ENCODE data around the gene ZFAND6.

Gene ZFAND6

GRCh38 chr15:80170596-80170995, 111.1 kb downstream of the ZFAND6 start:
- DNase-seq (ENCODE audit: low read depth), result no peak

GRCh38 chr15:80171787-80172186, 112.3 kb downstream of the ZFAND6 start:
- DNase-seq (ENCODE audit: low read depth), result no peak

GRCh38 chr15:80172401-80172800, 112.9 kb downstream of the ZFAND6 start:
- DNase-seq (ENCODE audit: low read depth), result no peak

DNA sequence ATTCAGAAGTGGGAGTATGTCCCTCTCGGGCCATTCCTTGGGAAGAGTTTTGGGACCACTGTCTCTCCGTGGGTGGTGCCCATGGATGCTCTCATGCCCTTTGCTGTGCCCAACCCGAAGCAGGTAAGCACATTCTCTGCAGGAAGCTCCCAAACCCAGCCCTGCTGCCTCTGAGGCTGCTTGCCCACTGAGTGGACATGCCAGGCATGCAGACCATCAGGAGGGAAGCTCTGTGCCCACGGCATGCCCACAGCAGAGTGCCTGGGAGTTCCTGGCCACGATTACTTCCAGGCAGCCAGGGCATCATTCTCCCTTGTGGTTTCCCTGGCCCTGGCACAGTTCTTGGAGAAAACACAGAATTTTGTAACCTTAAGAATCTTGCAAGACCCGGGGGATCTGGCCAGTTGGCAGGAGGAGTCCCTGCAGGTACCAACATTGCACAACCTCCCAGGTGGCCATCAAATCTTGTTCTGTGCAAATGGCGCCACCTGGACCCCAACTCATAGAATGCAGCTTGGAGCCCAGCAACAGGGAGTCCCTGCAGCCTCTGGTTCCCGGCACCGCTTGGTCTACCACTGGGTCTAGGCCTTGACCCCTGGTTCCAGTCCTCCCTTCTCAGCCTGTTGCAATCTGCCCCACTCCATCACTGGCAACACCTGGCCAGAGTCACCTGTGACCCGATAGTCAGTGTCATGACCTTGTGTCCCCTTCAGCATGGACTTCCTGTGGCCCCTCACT, 113.7 kb downstream of the ZFAND6 start:
- peak; percentile 65 for DNase-seq (ENCODE audit: low read depth)

DNA sequence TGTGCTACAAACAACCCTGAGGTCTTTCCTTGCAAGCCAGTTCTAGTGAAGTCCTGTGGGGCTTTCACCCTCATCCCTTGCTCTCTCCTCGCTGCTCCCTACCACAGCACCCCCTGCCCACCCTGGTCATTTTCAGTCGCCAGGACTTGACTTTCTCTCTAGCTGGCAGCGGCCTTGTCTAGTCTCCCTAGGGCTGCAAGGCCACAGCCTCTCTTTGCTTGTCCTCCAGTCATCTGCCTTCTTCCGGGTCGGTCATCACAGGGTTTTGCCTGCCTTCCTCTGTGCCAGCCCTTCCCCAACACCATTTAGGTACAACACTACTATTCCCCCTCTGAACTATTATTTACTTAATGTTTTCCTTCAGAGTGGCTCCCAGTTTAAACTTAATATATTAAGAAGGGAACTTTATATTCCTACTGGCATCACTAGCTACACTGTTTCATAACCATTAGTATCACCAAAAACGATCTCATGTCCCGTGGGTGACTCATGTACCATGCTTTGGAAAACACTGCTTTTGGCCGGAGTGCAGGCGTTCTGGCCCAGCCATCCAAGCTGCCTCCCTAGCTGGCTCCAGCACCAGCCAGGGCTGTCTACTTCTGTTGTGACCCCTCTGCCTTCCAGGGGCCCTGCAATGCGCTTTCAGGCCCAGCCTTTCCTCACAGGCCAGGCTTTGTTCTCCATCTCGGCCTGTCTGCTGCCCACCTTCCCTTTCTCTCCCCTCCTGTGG, 114.7 kb downstream of the ZFAND6 start:
- peak; percentile 71 for DNase-seq (ENCODE audit: low read depth)

DNA sequence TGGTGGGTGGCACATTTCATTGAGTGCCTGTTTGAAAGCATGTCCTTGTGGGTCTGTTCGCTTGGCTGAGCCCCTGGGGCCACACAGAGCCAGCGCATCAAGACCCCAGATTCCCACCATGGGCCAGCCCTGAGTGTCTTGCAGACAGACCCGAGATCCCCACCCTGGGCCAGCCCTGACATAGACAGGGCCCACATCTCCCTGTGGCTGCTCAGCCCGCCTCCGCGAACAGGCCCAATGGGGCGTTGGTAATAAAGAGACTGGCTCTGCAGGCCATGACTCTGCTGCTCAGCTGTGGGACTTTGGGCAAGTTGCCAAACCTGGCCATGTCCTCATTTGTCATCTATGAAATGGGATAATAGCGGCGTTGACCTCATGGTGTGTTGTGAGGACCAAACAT, 116.0 kb downstream of the ZFAND6 start:
- no peak for DNase-seq (ENCODE audit: low read depth)

- DNase-seq (ENCODE audit: low read depth), result no peak
Measured at GRCh38 chr15:80176443-80176842, 117.0 kb downstream of the ZFAND6 start.

DNA sequence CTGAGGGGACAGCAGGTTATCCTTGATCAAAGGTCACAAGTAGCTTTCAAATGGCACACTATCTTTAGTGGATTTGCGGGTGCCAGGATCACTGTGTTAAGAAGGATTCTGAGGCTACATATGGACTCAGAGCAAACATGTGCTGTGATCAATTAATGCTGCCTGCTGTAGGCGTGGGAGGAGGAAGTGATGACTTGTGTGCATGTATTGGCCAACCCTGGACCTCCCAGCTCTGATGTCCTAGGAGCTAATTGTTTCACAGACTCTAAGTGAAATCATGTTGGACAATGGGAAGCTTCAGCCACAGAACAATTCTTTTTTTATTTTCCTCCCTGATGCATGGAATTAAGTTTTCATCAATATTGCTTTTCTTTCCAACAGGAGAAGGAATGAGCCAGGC, 117.7 kb downstream of the ZFAND6 start:
- no peak for DNase-seq (ENCODE audit: low read depth)

DNA sequence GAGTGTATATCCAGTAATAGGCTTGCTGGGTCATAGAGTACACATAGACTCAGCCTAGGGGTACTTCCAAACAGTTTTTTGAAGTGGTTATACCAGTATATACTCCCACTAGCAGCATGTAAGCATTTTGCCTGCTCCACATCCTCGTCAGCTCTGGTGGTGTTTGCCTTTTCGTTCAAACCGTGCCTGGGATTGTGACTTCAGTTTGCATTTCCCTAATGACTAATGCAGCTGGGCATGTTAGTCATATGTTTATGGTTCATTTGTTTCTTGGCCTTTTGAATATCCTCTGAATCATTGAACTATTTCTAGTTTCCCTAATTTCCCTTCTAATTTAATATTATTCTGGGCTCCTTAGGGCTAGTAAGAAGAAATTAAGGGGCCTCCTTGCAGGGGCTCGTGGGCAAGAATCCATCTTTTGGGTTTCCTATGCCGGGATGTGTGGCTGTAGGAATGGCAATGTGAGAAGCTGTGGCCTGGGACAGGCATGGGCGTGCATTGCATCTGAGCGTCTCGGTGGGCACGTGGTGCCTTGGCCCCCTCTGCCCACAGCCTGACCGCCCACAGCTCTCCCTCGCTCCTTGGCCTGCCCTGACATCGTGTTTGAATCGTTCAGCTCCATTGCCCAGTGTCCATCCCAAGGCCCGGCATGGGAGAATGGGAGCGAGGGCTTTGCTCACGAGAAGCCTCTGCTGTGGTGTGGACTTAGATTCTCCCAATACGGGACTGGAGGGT, 119.7 kb downstream of the ZFAND6 start:
- DNase-seq (ENCODE audit: low read depth), result peak; percentile 92

- DNase-seq (ENCODE audit: low read depth), result no peak
Measured at GRCh38 chr15:80179935-80180334, 120.5 kb downstream of the ZFAND6 start.

DNA sequence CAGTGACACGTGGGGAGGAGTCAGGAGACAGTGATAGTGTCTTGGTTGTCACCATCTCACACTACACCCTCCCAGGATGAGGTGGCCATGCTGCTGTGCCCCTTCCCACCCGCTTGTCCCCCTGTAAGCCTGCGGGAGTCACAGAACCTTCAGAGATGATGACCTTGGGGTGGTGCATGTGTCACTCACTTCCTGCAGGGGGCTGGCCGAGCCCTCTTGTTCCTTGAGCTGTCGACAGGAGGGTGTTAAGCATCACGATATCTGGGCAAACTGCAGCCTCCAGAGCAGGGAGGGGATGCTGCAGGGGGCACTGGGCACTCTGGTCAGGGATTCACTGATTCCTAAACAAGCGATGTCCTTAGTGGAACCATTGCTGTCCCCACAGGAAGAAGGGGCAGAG, 121.0 kb downstream of the ZFAND6 start:
- DNase-seq (ENCODE audit: low read depth), result no peak

GRCh38 chr15:80180986-80181385, 121.5 kb downstream of the ZFAND6 start:
- DNase-seq (ENCODE audit: low read depth), result no peak

DNA sequence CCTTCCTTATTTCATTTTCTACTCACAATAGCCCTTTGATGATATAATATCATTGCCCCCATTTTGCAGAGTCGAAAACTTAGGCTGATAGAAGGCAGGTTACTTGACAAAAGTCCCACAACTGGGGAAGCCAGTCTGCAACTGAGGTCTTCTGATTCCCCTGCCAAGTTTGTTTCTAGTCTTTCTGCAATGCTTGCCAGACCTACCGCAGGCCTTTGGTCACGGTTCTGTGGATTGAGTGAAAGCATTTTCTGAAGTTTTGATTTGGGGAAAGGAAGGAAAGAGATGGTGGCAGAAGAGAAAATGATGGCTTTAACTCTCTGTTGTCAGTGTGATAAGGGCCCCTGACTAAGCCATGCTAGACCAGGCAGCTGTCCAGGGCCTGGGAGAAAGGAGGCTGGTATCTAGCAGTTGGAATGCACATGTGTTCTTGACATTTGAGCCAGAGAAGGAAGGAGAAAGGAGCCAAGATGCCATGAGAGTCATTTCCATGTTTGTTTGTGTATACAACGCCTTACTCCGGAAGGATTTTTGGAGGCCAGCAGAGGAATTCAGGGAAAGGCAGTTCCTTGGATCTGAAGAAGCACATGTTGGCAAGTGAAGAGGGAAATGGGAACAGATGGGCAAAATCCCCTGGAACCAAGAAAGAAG, 123.3 kb downstream of the ZFAND6 start:
- DNase-seq (ENCODE audit: low read depth), result peak; percentile 26

GRCh38 chr15:80183306-80183705, 123.8 kb downstream of the ZFAND6 start:
- DNase-seq (ENCODE audit: low read depth), result no peak

DNA sequence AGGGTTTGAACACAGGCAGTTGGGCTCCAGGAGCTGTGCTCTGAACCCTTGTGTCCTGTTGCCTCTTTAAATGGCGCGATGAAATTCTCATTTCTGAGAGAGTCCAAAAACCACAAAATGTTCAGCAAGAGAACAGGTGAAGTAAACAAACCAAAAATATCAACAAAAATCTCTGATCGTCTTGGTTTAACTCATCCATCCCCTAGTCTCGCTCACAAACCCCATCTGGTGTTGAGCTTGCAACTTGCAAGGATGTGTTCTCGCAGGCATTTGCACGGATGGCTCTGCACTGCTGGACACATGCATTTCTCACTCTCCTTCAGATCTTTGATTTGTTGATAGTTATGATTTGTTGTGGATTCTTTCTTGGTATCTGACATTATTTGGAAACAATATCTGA, 124.4 kb downstream of the ZFAND6 start:
- DNase-seq (ENCODE audit: low read depth), result peak; percentile 17

DNA sequence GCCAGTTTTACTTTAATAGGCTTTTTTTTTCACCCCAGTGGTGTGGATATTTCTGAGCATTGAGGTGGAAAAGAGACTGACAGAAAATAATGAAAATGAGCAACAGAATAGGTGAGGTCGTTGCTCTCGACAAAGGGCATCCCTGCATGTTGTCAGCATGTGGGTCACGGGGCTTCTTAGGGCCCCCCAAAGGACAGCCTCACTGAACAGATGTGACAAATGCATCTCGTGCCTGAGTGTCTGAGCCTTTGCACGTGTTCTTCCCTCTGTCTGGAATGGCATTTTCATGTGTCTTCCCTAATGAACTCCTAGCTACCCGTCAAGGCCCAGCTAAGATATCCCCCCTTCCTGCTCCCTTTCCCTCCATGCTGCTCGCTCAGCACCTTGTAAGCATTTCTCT, 125.1 kb downstream of the ZFAND6 start:
- no peak for DNase-seq (ENCODE audit: low read depth)

GRCh38 chr15:80185152-80185551, 125.7 kb downstream of the ZFAND6 start:
- no peak for DNase-seq (ENCODE audit: low read depth)

DNA sequence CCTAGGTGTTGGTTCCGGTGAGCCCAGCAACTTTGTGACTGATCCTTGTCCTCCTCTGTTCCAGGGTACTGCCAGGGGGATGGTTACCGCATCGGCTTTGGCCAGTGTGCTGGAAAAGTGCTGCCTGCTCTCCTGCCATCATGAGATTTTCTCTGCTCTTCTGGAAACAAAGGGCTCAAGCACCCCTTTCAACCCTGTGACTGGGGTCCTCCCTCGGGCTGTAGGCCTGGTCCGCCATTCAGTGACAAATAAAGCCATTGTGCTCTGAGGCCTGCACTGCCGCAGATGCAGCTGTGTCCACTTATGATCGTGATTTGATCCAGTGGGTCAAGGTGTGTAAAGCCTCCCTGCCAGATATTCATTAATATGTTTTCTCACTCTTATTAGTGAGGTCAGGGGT, 126.6 kb downstream of the ZFAND6 start:
- DNase-seq (ENCODE audit: low read depth), result no peak

GRCh38 chr15:80186597-80186996, 127.1 kb downstream of the ZFAND6 start:
- DNase-seq (ENCODE audit: low read depth), result no peak
